SH-SY5Y (cell line): Measurements from ENCODE around the gene BEST3.

ENCODE experiments used
- GATA2 ChIP-seq: IDR thresholded peaks from 2 replicates; pipeline ENCODE4 v1.6.1; 2011; ENCODE audit warnings: mild to moderate bottlenecking, low read depth, low read length
- GATA3 ChIP-seq: IDR thresholded peaks from 2 replicates; pipeline ENCODE4 v1.6.1; 2011; ENCODE audit warnings: low read depth, mild to moderate bottlenecking, low read length, moderate library complexity

DNA sequence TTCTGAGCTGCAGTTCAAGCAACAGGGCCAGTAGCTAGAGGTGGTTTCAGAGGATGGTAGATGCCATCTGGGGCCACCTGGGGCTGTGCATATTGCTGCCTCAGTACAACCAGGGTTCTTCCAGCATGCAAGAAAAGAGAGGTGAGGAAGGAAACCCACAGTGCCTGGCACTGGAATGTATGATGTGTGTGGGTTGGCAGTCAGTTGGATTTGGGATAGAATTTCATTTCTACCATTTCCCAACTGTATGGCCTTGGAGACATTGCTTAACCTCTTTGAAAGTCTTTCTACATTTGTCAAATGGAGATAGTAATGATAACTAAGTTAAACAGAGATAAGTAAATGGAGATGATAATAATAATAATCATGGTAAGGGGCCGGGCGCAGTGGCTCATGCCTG lies 78.2 kb downstream of the BEST3 start:
- no peak for TF ChIP-seq GATA3
- no peak for TF ChIP-seq GATA2
